ENCODE measurements around the gene SUN3.

Gene SUN3

GRCh38 chr7:47942132-47942531, 86.8 kb downstream of the SUN3 start:
- DNase-seq: no peak

GRCh38 chr7:47941136-47941844, 87.6 kb downstream of the SUN3 start:
- no peak for DNase-seq

- no peak for DNase-seq
Observed at GRCh38 chr7:47940088-47941013, 88.6 kb downstream of the SUN3 start.

GRCh38 chr7:47939425-47940036, 89.4 kb downstream of the SUN3 start:
- no peak for DNase-seq

GRCh38 chr7:47938574-47939165, 90.2 kb downstream of the SUN3 start:
- DNase-seq: no peak

GRCh38 chr7:47937711-47938573, 91.0 kb downstream of the SUN3 start:
- DNase-seq: no peak
